ENCODE results near the gene SPACDR.
A peak's percentile ranks its signal among the peaks of the same experiment; 100 is the strongest.

SPACDR gene

DNA sequence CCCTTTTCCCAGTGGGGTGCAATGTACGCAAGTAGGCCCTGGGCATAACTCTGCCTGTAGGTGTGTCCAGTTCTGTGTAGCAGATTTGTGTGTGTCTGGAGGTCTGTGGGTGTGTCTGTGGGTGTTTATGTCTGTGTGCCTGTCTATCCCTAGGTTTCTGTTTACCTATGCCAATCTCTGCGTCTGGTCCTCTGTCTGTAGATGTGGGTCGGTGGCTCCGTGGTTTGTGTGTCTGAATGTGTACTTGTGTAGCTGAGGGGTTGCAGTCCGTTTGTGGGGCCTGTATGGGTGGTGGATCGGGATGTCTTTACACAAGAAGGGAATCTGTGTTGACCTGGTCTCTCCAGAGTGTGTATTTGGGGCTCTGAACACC is 20.6 kb upstream of the SPACDR start:
- DNase-seq, result no peak

GRCh38 chr7:100483722-100484672 is 19.9 kb upstream of the SPACDR start, which contains the start of gene NYAP1:
Gene NYAP1 (plus strand): TSS chr7:100483927. CDS start chr7:100485312, 1,385 bp downstream.
- peak; percentile 90 for DNase-seq

DNA sequence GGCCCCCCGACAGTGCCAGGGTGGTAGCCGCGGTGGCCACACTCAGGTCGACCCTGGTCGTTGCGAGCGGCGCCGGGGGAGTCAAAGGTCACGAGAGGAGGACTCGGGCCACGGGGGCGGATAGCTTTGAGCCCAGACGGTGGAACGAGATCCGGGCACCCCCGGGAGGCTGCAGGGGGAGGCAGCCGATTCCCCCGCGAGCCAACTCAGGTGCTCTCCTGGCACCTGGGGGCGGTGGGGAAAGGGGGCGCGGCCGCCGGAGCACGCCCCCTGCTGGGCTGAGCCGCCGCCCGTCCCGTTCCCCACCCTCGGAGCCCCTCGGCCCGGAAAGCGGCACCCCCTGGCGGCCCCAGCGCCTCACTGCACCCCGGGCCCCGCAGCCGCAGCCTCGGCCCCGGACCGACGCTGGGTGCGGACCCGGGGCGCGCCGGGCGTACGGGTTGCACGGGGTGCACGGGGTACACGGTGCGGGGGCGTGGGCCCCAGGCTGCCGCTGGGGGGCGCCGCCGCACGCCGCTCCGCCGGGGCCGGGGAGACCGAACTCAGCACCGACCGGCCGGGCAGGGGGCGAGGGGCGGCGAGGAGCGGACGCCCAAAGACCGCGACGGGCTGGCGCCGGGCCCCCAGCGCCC is 19.1 kb upstream of the SPACDR start:
- peak; percentile 89 for DNase-seq

GRCh38 chr7:100482728-100483089 is 18.6 kb upstream of the SPACDR start:
- no peak for DNase-seq

GRCh38 chr7:100481466-100481865 is 17.4 kb upstream of the SPACDR start:
- no peak for DNase-seq

- DNase-seq, result peak; percentile 95
Measured at GRCh38 chr7:100478958-100479660, 15.0 kb upstream of the SPACDR start, which contains the start of gene TSC22D4. Gene TSC22D4 (minus strand): TSS chr7:100479214. CDS start chr7:100478038, 1,176 bp downstream.

DNA sequence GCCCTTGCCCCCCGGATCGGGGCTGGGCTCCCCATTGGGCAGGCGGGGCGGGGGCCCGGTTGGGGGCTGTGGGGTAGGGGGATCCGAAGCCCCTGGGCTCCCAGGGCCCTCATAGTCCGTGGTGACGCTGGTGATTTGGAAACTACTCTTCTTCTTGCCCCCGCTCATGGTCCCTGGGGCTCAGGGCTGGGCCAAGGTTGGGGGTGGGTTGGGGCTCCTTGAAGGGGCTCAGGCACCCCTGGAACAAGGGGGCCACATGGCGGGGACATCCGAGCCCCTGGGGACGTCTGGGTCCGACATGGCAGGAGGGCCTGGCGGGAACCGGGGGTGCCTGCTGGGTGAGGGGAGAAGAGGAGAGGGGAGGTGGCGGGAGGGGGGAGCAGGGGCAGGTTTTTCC is 13.8 kb upstream of the SPACDR start:
- DNase-seq, result no peak

DNA sequence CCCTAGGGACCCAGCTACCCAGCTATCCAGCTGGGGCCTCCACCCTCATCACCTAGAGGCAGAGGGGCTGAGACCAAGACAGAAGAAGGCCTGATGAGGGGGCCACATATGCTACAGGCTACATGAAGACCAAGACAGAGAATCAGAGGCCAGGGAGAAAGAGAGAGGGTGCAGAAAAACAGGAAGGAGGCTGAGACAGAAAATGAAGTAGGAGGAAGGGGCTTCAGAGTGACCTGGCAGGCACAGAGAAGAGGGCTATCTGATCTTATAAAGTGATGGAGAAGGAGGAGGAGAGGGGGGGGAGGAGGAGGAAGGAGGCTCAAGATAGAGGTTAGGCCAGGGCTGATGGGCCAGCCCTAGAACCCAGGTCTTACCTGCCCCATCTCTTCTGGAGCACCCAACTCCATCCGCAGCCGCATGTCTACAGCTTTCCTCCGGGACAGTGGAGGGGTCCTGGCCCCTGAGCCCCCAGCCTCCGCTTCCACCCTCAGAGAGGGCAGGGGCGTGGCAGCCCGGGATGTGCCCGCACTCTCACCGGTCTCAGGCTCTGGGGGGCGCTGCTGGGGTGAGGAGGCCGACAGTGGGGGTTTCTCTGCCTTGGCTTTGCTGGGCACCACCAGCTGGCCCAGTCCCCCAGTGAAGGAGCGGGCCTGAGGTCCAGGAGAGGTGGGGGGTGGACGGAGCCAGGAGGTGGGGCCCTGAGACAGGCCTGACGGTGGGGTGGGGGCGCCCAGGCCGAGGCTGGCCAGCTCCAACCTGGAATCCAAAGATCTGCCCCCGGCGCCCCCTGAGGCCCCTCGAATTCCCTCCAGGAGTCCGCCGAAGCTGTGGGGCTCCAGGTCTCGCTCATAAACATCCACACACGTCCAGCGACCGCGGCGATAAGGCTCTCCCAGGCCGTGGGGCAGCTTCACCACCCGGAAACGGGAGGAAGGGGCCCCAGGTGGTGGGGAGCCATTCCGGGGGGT is 13.1 kb upstream of the SPACDR start:
- DNase-seq, result peak; percentile 56

DNA sequence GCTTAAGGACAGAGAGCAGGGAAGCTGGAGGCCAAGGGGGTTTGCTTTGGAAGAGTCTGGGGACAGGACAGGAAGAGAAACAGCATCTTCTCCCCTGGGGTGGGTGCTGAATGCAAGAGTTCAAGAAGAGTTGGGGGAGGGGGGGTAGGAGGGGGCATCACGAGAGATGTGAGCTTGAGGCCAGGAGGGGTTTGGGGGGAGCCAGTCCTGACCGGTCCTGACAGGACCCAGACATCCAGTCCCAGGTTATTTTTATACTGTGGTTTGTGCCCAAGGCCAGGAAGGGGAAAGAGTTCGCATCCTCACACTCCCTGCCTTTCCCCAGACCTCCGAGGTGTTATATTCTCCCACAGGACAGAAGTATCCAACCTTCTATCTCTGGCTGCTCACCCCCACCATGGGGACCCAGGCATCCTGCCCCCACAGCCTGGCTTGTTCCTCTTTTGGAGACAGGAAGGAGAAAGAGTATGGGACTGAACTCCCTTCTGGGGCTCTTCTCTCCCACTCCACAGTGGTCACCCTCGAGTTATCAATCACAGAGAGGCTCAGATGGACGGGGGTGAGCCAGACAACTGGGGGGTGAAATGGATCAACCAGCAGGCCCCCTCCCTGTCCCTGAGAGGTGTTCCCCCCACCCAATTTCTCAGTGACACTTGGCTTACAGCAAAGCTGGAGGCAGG is 12.2 kb upstream of the SPACDR start:
- no peak for DNase-seq

DNA sequence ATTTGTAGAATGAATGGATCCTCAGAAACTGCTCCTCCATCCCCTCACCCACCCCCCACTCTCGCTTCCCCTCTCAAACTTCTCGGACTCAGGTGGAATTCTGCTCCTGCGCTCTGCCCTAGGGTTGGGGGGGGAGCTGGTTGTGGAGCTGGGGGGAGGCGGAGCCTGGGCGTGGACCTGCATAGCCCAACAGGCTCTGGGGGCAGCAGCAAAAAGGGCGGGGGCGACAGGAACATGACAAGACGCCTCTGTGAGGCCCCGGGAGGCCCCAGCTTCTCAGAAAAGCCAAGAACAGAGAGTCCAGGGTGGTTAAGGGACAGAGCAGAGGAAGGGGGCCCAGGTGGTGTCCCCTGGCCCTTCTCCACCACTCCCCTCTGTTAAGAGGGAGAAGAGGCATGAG is 11.5 kb upstream of the SPACDR start:
- peak; percentile 29 for DNase-seq

DNA sequence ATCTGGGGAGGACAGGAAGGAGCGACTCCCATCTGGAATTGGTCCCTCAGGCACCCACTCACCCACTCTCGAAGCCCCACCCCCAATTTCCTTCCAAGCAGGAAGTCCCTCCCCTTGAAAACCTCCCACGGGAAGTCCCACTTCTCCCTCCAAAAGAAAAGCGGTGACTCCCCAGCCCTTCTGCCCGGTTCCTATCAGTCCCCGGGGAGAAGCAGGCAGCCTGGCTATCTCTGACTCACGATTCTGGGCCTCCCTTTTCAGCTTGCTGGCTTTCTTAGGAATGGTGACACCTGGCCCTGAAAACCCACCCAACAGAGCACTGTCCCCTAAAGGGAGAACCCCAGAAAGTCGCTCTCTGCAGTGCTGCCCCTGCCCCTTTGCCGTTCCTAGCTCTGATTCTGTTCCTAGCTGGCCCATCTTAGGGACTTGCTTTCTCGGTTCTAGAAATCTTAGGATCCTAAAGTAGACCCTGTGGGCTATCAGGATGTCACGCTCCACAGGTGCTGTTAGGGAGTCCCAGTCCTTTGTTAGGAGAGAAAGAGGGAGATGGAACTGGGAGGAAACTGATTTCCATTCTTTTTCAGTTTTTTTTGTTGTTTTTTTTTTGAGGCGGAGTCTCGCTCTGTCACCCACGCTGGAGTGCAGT is 8.9 kb upstream of the SPACDR start:
- DNase-seq, result peak; percentile 35

- DNase-seq, result no peak
Measured at GRCh38 chr7:100472121-100472851, 8.2 kb upstream of the SPACDR start.

DNA sequence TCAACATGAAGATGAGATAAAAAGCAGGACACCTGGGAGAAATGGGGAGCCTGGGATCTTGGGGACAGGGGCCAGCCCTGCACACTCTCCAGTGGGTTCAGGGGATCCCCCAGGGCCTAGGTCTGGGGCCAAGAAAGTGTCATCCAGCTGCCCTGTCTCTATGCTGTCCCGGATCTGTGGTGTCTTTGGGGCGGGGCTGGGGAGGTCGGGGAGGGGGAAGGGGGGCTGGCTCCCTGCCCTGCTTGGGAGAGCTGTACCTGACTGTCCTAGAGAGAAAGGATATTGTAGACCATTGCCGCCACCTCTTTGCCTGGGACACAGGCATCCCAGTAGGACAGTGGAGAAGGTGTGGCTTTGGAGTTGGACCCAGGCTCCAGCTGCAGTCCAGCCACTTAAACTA is 7.0 kb upstream of the SPACDR start:
- DNase-seq, result no peak

DNA sequence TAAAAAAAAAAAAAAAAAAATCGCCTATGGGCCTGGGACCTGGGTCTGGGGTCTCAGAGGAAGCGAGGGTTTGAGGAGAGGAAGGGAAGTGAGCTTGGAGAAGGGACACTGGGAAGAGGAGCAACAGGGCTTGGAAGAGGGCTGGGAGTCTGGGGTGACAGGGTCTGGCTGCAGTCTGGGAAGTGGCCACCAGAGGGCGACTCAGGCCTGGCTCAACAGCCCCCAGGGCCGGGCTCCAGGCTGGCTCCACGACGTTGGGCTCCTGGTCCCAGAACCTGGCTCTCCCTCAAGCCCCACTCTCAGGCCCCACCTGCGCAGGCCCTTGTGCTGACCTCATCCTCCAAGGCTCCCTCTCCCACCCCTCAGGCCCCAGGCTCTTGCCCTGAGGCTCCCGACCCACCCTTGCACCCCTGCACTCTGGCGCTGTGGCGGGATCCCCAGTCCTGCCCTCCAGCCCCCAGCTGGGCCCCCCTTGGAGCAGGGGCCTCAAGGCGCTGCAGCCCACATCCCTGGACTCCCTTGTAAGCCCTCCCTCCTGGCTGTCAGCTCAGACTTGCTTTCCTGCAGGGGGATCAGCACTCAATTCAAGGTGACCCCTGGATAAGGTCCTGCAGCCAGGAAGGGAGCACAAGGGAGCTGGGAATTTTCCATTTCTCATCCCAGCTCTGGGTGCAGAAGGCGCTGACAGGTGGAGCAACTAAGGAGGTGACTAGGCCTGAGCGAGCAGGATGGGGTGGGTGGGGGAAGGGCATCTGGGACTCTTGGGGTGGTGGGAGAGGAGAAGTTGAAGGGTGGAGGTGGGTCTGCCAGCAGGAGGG is 5.4 kb upstream of the SPACDR start:
- DNase-seq, result peak; percentile 91

DNA sequence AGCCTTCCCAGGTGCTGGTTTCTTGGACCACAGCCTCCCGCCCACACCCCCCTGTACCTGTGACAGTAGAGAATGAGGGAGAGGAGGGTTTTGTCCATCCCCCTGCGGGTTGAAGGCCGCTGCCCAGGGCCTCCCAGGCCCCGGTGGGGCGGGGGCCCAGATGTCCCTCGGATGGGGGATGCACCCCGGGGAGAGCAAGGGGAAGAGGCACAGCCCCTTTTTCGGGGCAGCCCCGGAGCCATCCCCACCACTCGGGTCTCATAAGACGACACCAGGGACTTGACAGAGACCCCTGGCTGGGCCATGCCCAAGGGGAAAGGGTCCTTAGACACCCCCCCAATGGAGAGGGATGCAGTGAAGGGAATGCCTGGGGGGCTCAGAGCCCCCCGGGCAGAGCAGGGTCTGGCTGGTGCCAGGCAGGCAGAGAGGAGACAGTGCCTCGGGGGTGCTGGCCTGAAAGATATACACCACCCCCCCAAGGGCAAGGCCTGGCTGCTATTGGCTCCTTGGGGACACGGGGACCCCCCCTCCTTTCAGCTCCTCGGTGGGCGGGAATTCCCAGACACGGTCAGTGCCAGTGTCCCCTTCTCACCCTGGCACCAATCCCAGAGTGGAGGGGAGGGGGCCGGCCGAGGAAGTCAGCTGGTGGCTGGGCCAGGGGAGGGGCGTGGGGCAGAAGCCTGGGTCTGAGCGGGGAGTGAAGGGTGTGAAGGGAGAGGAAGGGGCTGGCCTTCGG is 3.7 kb upstream of the SPACDR start:
- no peak for DNase-seq

DNA sequence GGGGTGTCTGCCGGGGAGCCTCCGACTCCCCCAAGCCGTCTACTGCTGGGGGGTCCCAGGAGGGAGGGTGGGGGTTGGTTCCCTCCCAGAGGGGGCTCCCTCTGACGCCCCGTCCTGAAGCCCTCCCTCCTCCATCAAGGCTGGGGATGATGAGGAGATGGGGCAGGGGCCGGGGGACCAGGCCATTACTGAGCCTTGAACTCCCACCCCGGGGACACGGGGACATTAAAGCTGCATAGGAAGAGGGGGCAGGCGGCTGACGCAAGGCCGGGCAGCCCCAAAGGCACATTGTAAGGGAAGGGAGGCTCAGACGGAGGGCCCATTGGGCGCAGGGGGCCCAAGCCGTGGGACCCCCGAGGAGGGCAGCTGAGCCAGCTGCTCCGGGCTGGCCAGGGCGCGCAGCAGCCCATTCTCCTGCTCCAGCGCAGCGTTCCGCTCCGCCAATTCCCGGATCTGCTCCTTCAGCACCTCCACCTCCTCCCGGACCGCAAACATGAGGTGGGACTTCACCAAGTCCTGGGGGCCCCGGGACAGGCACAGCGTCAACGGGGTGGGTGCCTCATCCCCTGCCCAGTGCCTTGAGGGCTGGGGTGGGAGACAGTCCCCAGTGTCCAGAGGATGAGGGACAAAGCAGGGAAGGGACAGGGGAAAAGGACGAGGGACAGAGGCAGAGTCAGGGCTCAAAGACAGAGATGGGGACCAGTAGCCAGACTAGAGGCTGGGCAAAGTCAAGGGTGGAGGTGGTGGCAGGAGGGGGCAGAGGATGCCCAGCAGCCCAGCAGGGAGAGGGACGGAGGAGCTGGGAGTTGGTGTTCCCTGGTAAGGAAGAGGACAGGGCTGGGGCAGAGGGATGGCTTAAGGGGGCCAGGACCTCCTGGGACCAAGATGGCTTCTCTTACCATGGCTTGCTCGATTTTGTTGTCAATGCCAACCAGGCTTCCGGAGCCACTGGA is 2.9 kb upstream of the SPACDR start:
- no peak for DNase-seq

DNA sequence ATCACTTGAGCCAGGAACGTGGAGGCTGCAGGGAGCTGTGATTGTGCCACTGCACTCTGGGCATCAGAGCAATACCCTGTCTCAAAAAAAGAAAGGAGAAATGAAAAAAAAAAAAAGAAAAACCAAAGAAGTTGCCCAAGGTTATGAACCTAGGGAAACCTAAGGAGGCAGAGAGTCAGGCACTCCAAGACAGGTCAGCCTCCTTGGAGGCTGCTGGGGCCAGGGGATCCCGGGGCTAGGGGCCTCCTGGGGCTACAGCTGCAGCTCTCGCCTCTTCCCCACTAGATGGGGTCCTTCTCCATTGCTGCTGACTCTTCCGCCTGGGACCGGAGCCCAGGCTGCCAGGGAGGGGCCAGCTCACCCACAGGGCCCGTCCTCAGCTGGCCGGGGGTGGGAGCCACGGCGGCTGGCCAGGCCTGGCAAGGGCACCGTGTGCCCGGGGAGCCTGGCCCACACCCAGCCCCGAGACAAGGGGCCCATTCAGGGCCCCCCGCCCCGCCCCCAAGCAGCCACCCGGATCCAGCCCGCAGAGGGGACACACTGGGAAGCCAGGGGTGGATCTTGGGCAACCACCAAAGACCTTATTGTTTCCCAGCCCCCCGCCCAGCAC is 1.7 kb upstream of the SPACDR start:
- DNase-seq, result no peak

All from CD4-positive, alpha-beta T cell treated with Interleukin-17A for 4 hours (primary cell).